ENCODE results near the gene CYB5R4.
"Not testable (repeated sequence)": the region's sequence is repeated elsewhere in the genome, so short reads cannot be mapped to it uniquely, and the experiment has no call there.

The CYB5R4 gene

GRCh38 chr6:83901624-83902023 lies 42.1 kb downstream of the CYB5R4 start:
- no peak overlapping the region for H3K4me3 ChIP-seq (ENCODE audit: low read depth in 1 of 5, low read length in 5 of 5)
- no peaks in the 10 kb centered on the region for H3K4me1 ChIP-seq (ENCODE audit: control insufficient read depth in 5 of 5, insufficient read depth in 5 of 5, low read length in 5 of 5)
- no peak overlapping the region for H3K9ac ChIP-seq (ENCODE audit: low read length in 5 of 5)
- H3K36me3 ChIP-seq (ENCODE audit: control insufficient read depth in 5 of 5, insufficient read depth in 5 of 5, low read length in 5 of 5) = no peaks in the 10 kb centered on the region
- H3K9me3 ChIP-seq (ENCODE audit: control insufficient read depth in 5 of 5, low read length in 5 of 5) = peaks cover 0 to 10% (median 3%) of the 10 kb centered on the region in 5 donors
- H3K27ac ChIP-seq (ENCODE audit: low read depth, low read length) = no peak overlapping the region
- no peaks in the 10 kb centered on the region for H3K27me3 ChIP-seq (ENCODE audit: control insufficient read depth in 5 of 5, insufficient read depth in 4 of 5, low read length in 5 of 5)

DNA sequence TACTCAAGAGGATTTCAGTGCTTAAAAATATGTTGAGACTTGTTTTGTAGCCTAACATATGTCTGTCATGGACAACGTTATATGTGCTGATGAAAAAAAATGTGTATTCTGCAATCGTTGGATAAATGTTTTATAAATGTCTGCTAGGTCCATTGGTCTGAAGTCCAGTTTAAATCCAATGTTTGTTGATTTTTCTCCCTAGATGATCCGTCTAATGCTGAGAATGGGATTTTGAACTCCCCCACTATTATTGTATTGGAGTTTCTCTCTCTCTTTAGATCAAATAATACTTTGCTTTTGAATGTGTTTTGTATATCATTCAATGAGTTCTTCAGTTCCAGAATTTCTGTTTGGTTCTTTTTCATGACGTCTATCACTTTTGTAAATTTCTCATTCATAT lies 44.9 kb downstream of the CYB5R4 start:
- H3K27ac ChIP-seq (ENCODE audit: low read depth, low read length) = no peak overlapping the region
- no peaks in the 10 kb centered on the region for H3K27me3 ChIP-seq (ENCODE audit: control insufficient read depth in 5 of 5, insufficient read depth in 4 of 5, low read length in 5 of 5)
- no peaks in the 10 kb centered on the region for H3K4me1 ChIP-seq (ENCODE audit: control insufficient read depth in 5 of 5, insufficient read depth in 5 of 5, low read length in 5 of 5)
- no peak overlapping the region for H3K9ac ChIP-seq (ENCODE audit: low read length in 5 of 5)
- peaks cover 0 to 2% (median 0%) of the 10 kb centered on the region in 5 donors for H3K36me3 ChIP-seq (ENCODE audit: control insufficient read depth in 5 of 5, insufficient read depth in 5 of 5, low read length in 5 of 5)
- H3K4me3 ChIP-seq (ENCODE audit: low read depth in 1 of 5, low read length in 5 of 5) = no peak overlapping the region
- H3K9me3 ChIP-seq (ENCODE audit: control insufficient read depth in 5 of 5, low read length in 5 of 5) = peaks cover 0 to 10% (median 3%) of the 10 kb centered on the region in 5 donors

GRCh38 chr6:83905648-83906047 lies 46.2 kb downstream of the CYB5R4 start:
- Histone ChIP-seq H3K9ac (ENCODE audit: low read length in 5 of 5) (no peak overlapping the region), H3K9me3 (ENCODE audit: control insufficient read depth in 5 of 5, low read length in 5 of 5) (peaks cover 0 to 10% (median 3%) of the 10 kb centered on the region in 5 donors), H3K4me1 (ENCODE audit: control insufficient read depth in 5 of 5, insufficient read depth in 5 of 5, low read length in 5 of 5) (no peaks in the 10 kb centered on the region)

DNA sequence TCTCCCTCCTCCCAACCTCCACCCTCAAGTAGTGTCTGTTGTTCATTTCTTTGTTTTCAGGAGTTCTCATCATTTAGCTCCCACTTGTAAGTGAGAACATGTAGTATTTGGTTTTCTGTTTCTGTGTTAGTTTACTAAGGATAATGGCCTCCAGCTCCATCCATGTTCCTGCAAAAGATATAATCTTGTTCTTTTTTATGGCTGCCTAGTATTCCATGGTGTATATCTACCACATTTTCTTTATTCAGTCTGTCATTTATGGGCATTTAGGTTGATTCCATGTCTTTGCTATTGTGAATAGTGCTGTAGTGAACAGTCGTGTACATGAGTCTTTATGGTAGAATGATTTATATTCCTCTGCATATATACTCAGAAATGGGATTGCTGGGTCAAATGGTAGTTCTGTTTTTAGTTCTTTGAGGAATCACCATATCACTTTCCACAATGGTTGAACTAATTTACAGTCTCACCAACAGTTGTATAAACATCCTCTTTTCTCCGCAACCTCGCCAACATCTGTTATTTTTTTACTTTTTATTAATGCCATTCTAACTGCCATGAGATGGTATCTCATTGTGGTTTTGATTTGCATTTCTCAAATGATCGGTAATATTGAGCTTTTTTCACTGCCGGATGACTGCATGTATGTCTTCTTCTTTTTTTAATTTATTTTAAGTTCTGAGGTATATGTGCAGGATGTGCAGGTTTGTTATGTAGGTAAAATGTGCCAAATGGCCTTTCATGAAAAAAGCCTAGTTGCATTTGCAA lies 48.3 kb downstream of the CYB5R4 start:
- not testable (repeated sequence) for H3K4me1 ChIP-seq (ENCODE audit: control insufficient read depth in 5 of 5, insufficient read depth in 5 of 5, low read length in 5 of 5); H3K27ac ChIP-seq (ENCODE audit: low read depth, low read length); H3K27me3 ChIP-seq (ENCODE audit: control insufficient read depth in 5 of 5, insufficient read depth in 4 of 5, low read length in 5 of 5); H3K9ac ChIP-seq (ENCODE audit: low read length in 5 of 5); H3K9me3 ChIP-seq (ENCODE audit: control insufficient read depth in 5 of 5, low read length in 5 of 5); H3K36me3 ChIP-seq (ENCODE audit: control insufficient read depth in 5 of 5, insufficient read depth in 5 of 5, low read length in 5 of 5); H3K4me3 ChIP-seq (ENCODE audit: low read depth in 1 of 5, low read length in 5 of 5)

More at GRCh38 chr6:83905648-83906047, 46.2 kb downstream of the CYB5R4 start:
- no peaks in the 10 kb centered on the region for H3K27me3 ChIP-seq (ENCODE audit: control insufficient read depth in 5 of 5, insufficient read depth in 4 of 5, low read length in 5 of 5)
- H3K27ac ChIP-seq (ENCODE audit: low read depth, low read length) = no peak overlapping the region
- H3K36me3 ChIP-seq (ENCODE audit: control insufficient read depth in 5 of 5, insufficient read depth in 5 of 5, low read length in 5 of 5) = peaks cover 0 to 4% (median 0%) of the 10 kb centered on the region in 5 donors
- no peak overlapping the region for H3K4me3 ChIP-seq (ENCODE audit: low read depth in 1 of 5, low read length in 5 of 5)

GRCh38 chr6:83908813-83909212 lies 49.3 kb downstream of the CYB5R4 start:
- Histone ChIP-seq H3K9me3 (ENCODE audit: control insufficient read depth in 5 of 5, low read length in 5 of 5) (peaks cover 0 to 5% (median 0%) of the 10 kb centered on the region in 5 donors), H3K4me1 (ENCODE audit: control insufficient read depth in 5 of 5, insufficient read depth in 5 of 5, low read length in 5 of 5) (no peaks in the 10 kb centered on the region), H3K27me3 (ENCODE audit: control insufficient read depth in 5 of 5, insufficient read depth in 4 of 5, low read length in 5 of 5) (no peaks in the 10 kb centered on the region), H3K4me3 (ENCODE audit: low read depth in 1 of 5, low read length in 5 of 5) (no peak overlapping the region), H3K9ac (ENCODE audit: low read length in 5 of 5) (no peak overlapping the region), H3K36me3 (ENCODE audit: control insufficient read depth in 5 of 5, insufficient read depth in 5 of 5, low read length in 5 of 5) (peaks cover 0 to 4% (median 0%) of the 10 kb centered on the region in 5 donors), H3K27ac (ENCODE audit: low read depth, low read length) (no peak overlapping the region)

DNA sequence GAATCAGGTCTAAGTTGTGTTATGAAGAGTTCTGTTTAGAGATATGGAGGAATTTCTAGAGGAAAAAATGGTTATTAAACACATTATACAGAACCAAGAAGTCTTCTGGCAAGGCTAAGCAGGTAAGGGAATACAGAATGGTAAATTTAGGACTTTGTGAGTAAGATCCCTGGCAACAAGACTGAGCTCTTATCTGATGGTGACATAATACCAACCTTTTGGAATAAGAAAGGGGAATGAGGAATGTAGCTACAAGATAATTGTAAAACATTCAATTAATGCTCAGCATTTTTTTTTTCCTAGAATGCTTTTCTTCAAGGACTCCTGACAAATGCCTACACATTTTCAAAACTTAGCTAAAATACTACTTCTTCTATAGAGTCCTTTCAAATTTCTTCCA lies 51.8 kb downstream of the CYB5R4 start:
- H3K27me3 ChIP-seq (ENCODE audit: control insufficient read depth in 5 of 5, insufficient read depth in 4 of 5, low read length in 5 of 5) = no peaks in the 10 kb centered on the region
- no peak overlapping the region for H3K9ac ChIP-seq (ENCODE audit: low read length in 5 of 5)
- no peak overlapping the region for H3K4me3 ChIP-seq (ENCODE audit: low read depth in 1 of 5, low read length in 5 of 5)
- no peaks in the 10 kb centered on the region for H3K9me3 ChIP-seq (ENCODE audit: control insufficient read depth in 5 of 5, low read length in 5 of 5)
- H3K4me1 ChIP-seq (ENCODE audit: control insufficient read depth in 5 of 5, insufficient read depth in 5 of 5, low read length in 5 of 5) = no peaks in the 10 kb centered on the region
- H3K27ac ChIP-seq (ENCODE audit: low read depth, low read length) = no peak overlapping the region
- peaks cover 0 to 4% (median 0%) of the 10 kb centered on the region in 5 donors for H3K36me3 ChIP-seq (ENCODE audit: control insufficient read depth in 5 of 5, insufficient read depth in 5 of 5, low read length in 5 of 5)

DNA sequence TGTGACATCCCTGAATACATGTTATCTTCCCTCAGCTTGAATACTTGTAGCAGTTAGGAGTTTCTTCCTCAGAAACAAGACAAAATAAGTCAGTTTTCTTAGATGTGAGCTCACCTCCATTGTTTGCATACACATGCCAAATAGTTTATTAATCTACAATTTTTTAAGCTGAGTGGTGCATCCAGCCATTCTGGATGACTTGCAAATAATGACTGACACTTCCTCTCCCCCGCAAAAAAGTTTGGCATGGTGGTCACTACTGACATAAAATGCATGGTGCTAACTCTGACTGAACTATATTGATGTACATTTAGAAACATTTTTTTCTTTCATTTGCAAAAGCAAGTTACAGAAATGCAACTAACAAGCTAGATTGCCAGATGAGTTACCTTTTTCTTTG lies 55.5 kb downstream of the CYB5R4 start:
- Histone ChIP-seq H3K27me3 (ENCODE audit: control insufficient read depth in 5 of 5, insufficient read depth in 4 of 5, low read length in 5 of 5) (no peaks in the 10 kb centered on the region), H3K27ac (ENCODE audit: low read depth, low read length) (no peak overlapping the region), H3K4me1 (ENCODE audit: control insufficient read depth in 5 of 5, insufficient read depth in 5 of 5, low read length in 5 of 5) (no peaks in the 10 kb centered on the region), H3K9ac (ENCODE audit: low read length in 5 of 5) (no peak overlapping the region), H3K9me3 (ENCODE audit: control insufficient read depth in 5 of 5, low read length in 5 of 5) (no peaks in the 10 kb centered on the region), H3K4me3 (ENCODE audit: low read depth in 1 of 5, low read length in 5 of 5) (no peak overlapping the region), H3K36me3 (ENCODE audit: control insufficient read depth in 5 of 5, insufficient read depth in 5 of 5, low read length in 5 of 5) (peaks cover 0 to 10% (median 0%) of the 10 kb centered on the region in 5 donors)

DNA sequence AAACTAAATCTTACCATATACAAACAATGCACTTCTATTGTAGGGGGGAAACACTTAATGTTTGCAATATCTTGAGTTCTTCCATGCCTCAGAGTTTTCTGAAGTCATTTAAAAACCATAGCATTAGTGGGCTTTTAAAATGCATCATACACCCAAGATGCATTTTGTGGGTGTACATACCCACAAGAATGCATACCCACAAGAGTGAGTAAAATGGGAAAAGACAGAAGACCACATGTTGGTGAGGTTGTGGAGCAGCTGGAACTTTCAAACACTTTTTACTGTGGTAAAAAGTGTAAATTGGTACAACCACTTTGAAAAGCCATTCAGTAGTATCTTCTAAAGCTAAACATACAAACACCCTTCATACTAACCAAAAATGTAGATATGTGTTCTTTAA lies 57.5 kb downstream of the CYB5R4 start:
- H3K9ac ChIP-seq (ENCODE audit: low read length in 5 of 5) = no peak overlapping the region
- H3K4me1 ChIP-seq (ENCODE audit: control insufficient read depth in 5 of 5, insufficient read depth in 5 of 5, low read length in 5 of 5) = no peaks in the 10 kb centered on the region
- peaks cover 2 to 7% (median 4%) of the 10 kb centered on the region in 5 donors for H3K36me3 ChIP-seq (ENCODE audit: control insufficient read depth in 5 of 5, insufficient read depth in 5 of 5, low read length in 5 of 5)
- no peaks in the 10 kb centered on the region for H3K27me3 ChIP-seq (ENCODE audit: control insufficient read depth in 5 of 5, insufficient read depth in 4 of 5, low read length in 5 of 5)
- H3K27ac ChIP-seq (ENCODE audit: low read depth, low read length) = no peak overlapping the region
- H3K9me3 ChIP-seq (ENCODE audit: control insufficient read depth in 5 of 5, low read length in 5 of 5) = no peaks in the 10 kb centered on the region
- H3K4me3 ChIP-seq (ENCODE audit: low read depth in 1 of 5, low read length in 5 of 5) = no peak overlapping the region

DNA sequence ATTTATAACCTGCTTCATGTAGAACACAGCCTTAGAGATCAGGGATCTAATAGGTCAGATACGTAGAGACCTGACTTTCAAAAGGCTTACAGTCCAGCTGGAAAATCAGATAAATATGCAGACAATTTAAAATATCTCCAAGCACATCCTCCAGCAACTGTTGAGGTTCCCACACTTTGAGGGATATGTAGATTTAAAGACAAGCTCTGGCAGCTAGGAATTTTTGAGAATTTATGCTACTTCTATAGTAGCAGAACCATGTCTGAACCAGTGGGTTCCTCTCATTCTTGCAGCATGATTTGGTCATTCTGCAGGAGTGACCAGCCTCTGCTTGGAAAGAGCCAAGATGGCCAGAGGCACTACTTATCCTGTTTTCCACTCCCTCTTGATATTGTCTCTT lies 60.5 kb downstream of the CYB5R4 start:
- Histone ChIP-seq H3K4me1 (ENCODE audit: control insufficient read depth in 5 of 5, insufficient read depth in 5 of 5, low read length in 5 of 5) (no peaks in the 10 kb centered on the region), H3K4me3 (ENCODE audit: low read depth in 1 of 5, low read length in 5 of 5) (no peak overlapping the region), H3K27me3 (ENCODE audit: control insufficient read depth in 5 of 5, insufficient read depth in 4 of 5, low read length in 5 of 5) (no peaks in the 10 kb centered on the region), H3K27ac (ENCODE audit: low read depth, low read length) (no peak overlapping the region), H3K9ac (ENCODE audit: low read length in 5 of 5) (no peak overlapping the region), H3K36me3 (ENCODE audit: control insufficient read depth in 5 of 5, insufficient read depth in 5 of 5, low read length in 5 of 5) (peaks cover 5 to 17% (median 9%) of the 10 kb centered on the region in 5 donors), H3K9me3 (ENCODE audit: control insufficient read depth in 5 of 5, low read length in 5 of 5) (no peaks in the 10 kb centered on the region)

- H3K4me1 ChIP-seq (ENCODE audit: control insufficient read depth in 5 of 5, insufficient read depth in 5 of 5, low read length in 5 of 5) = no peaks in the 10 kb centered on the region
Measured at GRCh38 chr6:83921315-83921714, 61.8 kb downstream of the CYB5R4 start.

More at GRCh38 chr6:83921315-83921714, 61.8 kb downstream of the CYB5R4 start:
- no peak overlapping the region for H3K9ac ChIP-seq (ENCODE audit: low read length in 5 of 5)
- H3K9me3 ChIP-seq (ENCODE audit: control insufficient read depth in 5 of 5, low read length in 5 of 5) = no peaks in the 10 kb centered on the region
- no peak overlapping the region for H3K4me3 ChIP-seq (ENCODE audit: low read depth in 1 of 5, low read length in 5 of 5)
- H3K27me3 ChIP-seq (ENCODE audit: control insufficient read depth in 5 of 5, insufficient read depth in 4 of 5, low read length in 5 of 5) = no peaks in the 10 kb centered on the region
- H3K36me3 ChIP-seq (ENCODE audit: control insufficient read depth in 5 of 5, insufficient read depth in 5 of 5, low read length in 5 of 5) = peaks cover 9 to 18% (median 13%) of the 10 kb centered on the region in 5 donors
- H3K27ac ChIP-seq (ENCODE audit: low read depth, low read length) = no peak overlapping the region
